GM19099 (cell line): ENCODE results near the gene PTCSC3.

Experiments used
- POLR2A ChIP-seq: IDR thresholded peaks from 3 replicates; pipeline ENCODE4 v1.6.1; 2011; ENCODE audit warnings: low read depth; ENCODE audit not compliant: insufficient read length; ENCODE audit errors: extremely low read depth

Gene PTCSC3

GRCh38 chr14:36129181-36129580, 47.3 kb downstream of the PTCSC3 start:
- no peak for TF ChIP-seq POLR2A

- TF ChIP-seq POLR2A, result no peak
Measured at GRCh38 chr14:36113341-36113740, 63.2 kb downstream of the PTCSC3 start.

GRCh38 chr14:36111822-36112583, 64.5 kb downstream of the PTCSC3 start:
- TF ChIP-seq POLR2A, result no peak

GRCh38 chr14:36105401-36105800, 71.1 kb downstream of the PTCSC3 start:
- no peak for TF ChIP-seq POLR2A

GRCh38 chr14:36099619-36100018, 76.9 kb downstream of the PTCSC3 start:
- no peak for TF ChIP-seq POLR2A

GRCh38 chr14:36097356-36097755, 79.2 kb downstream of the PTCSC3 start:
- TF ChIP-seq POLR2A, result no peak

- no peak for TF ChIP-seq POLR2A
Measured at GRCh38 chr14:36096090-36096489, 80.4 kb downstream of the PTCSC3 start.

- TF ChIP-seq POLR2A, result no peak
Measured at GRCh38 chr14:36094963-36095362, 81.6 kb downstream of the PTCSC3 start.

- no peak for TF ChIP-seq POLR2A
Measured at GRCh38 chr14:36091096-36091495, 85.4 kb downstream of the PTCSC3 start.

GRCh38 chr14:36087411-36087810, 89.1 kb downstream of the PTCSC3 start:
- no peak for TF ChIP-seq POLR2A

GRCh38 chr14:36086629-36087395, 89.7 kb downstream of the PTCSC3 start:
- no peak for TF ChIP-seq POLR2A

- TF ChIP-seq POLR2A, result no peak
Measured at GRCh38 chr14:36085861-36086260, 90.7 kb downstream of the PTCSC3 start.
